ENCODE measurements around the gene CPSF3.

GRCh38 chr2:9412781-9413180 lies 10.7 kb upstream of the CPSF3 start:
- TF ChIP-seq POLR2AphosphoS5 (IDR thresholded peaks at IDR 0.05; ENCODE audit: insufficient read depth in 1 of 2, low read depth in 1 of 2) (no peak), CTCF (IDR thresholded peaks at IDR 0.05) (no peak)

Measured in vagina (tissue), 2 donors.